HS-5 (cell line): ENCODE data around the gene ERVV-1.
"Not testable (repeated sequence)": the region's sequence is repeated elsewhere in the genome, so short reads cannot be mapped to it uniquely, and the experiment has no call there.

Source experiments
- DNase-seq: peaks from one replicate; pipeline ENCODE4 v3.0.0-alpha.2; 2012; ENCODE audit warnings: low read depth

Gene ERVV-1

GRCh38 chr19:53013621-53014020 lies at the start of gene ERVV-1:
ERVV-1 (plus strand) TSS chr19:53013921; CDS start chr19:53014091, 170 bp downstream.
- no peak for DNase-seq

GRCh38 chr19:52967772-52968171 lies 45.9 kb upstream of the ERVV-1 start:
- DNase-seq, result no peak

GRCh38 chr19:52981329-52981728 lies 32.4 kb upstream of the ERVV-1 start:
- no peak for DNase-seq

GRCh38 chr19:52983167-52983566 lies 30.6 kb upstream of the ERVV-1 start:
- DNase-seq, result not testable (repeated sequence)

- no peak for DNase-seq
Observed at GRCh38 chr19:52987221-52987620, 26.5 kb upstream of the ERVV-1 start.

GRCh38 chr19:52988506-52988905 lies 25.2 kb upstream of the ERVV-1 start:
- no peak for DNase-seq

- no peak for DNase-seq
Observed at GRCh38 chr19:52990759-52991418, 22.8 kb upstream of the ERVV-1 start.

- DNase-seq, result peak; percentile 67
Observed at GRCh38 chr19:52991484-52991883, 22.2 kb upstream of the ERVV-1 start.

GRCh38 chr19:52992109-52993004 lies 21.4 kb upstream of the ERVV-1 start:
- no peak for DNase-seq

- DNase-seq, result no peak
Observed at GRCh38 chr19:52993342-52994178, 20.2 kb upstream of the ERVV-1 start.

- no peak for DNase-seq
Observed at GRCh38 chr19:52995711-52996110, 18.0 kb upstream of the ERVV-1 start.

GRCh38 chr19:52997975-52998374 lies 15.7 kb upstream of the ERVV-1 start:
- no peak for DNase-seq

GRCh38 chr19:53002479-53002878 lies 11.2 kb upstream of the ERVV-1 start:
- DNase-seq, result no peak

- no peak for DNase-seq
Observed at GRCh38 chr19:53004242-53004641, 9.5 kb upstream of the ERVV-1 start.

GRCh38 chr19:53007200-53007599 lies 6.5 kb upstream of the ERVV-1 start:
- DNase-seq, result no peak

- no peak for DNase-seq
Observed at GRCh38 chr19:53007606-53008005, 6.1 kb upstream of the ERVV-1 start.

- DNase-seq, result no peak
Observed at GRCh38 chr19:53008061-53008778, 5.5 kb upstream of the ERVV-1 start.

GRCh38 chr19:53010494-53010893 lies 3.2 kb upstream of the ERVV-1 start:
- no peak for DNase-seq

- no peak for DNase-seq
Observed at GRCh38 chr19:53012006-53012405, 1.7 kb upstream of the ERVV-1 start.

GRCh38 chr19:53015159-53015558 lies 1.4 kb downstream of the ERVV-1 start:
- no peak for DNase-seq

GRCh38 chr19:53015730-53016129 lies 2.0 kb downstream of the ERVV-1 start:
- DNase-seq, result no peak

GRCh38 chr19:53019684-53020083 lies 6.0 kb downstream of the ERVV-1 start:
- DNase-seq, result no peak
